C4-2B (cell line): Measurements from ENCODE around the gene LMAN2.

Experiments
- CTCF ChIP-seq: fragments of 450-650 bp; conservative IDR thresholded peaks from 2 replicates; pipeline ENCODE4 v1.5.1; 2017; ENCODE audit warnings: mild to moderate bottlenecking
- ZFX ChIP-seq: fragments of 450-650 bp; IDR thresholded peaks from 2 replicates; pipeline ENCODE4 v1.6.1; 2017

- TF ChIP-seq CTCF: no peak
- TF ChIP-seq ZFX: no peak
These were observed 36.1 kb downstream of the LMAN2 start for GRCh38 chr5:177315411-177315810.
